ENCODE data around the gene TOE1.
"Not testable (repeated sequence)": the region's sequence is repeated elsewhere in the genome, so short reads cannot be mapped to it uniquely, and the experiment has no call there.

Gene TOE1

DNA sequence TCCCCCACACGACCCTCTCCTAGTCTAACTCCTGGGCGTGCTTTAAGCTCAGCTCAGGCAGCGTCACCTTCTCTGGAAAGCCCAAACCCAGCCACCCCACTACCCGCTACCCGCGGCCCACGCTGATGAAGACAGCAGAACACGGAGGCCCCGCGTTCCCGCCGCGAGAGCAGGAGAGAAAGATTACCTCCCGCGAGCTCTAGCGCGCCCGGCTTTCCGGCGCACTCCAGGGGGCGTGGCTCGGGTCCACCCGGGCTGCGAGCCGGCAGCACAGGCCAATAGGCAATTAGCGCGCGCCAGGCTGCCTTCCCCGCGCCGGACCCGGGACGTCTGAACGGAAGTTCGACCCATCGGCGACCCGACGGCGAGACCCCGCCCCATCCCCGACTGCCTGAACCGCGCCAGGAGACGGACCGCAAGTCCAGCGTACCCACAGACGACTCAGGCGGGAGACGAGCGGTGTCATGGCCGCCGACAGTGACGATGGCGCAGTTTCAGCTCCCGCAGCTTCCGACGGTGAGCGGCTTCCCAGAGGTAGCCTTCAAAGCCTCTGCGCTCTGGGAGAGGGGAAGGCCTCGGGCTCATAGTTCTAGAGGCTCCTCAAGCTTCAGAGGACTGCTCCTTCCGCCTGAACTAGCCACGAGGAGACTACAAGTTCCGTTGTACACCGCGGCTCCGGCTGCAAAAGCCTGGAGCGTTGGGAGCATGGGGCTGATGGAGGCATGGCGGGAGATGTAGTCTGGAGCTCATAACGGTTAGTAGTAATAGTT, at the start of gene TOE1, which contains the start of gene MUTYH:
TOE1 (plus strand) TSS at position 382 of the 770 bp plus-strand sequence; CDS start at position 465, 83 bp downstream.
MUTYH (minus strand) TSS at position 652 of the 770 bp plus-strand sequence. CDS start 5,935 bp downstream, outside the sequence.
- Histone ChIP-seq H3K36me3 (ENCODE audit: control insufficient read depth, insufficient read depth, low read length) (peaks cover 45% of the 10 kb centered on the region), H3K4me3 (ENCODE audit: low read depth, low read length) (peak within 1 kb of the TSS; percentile 95), H3K27ac (ENCODE audit: low read depth, low read length) (peak within 1 kb of the TSS; percentile 99)

DNA sequence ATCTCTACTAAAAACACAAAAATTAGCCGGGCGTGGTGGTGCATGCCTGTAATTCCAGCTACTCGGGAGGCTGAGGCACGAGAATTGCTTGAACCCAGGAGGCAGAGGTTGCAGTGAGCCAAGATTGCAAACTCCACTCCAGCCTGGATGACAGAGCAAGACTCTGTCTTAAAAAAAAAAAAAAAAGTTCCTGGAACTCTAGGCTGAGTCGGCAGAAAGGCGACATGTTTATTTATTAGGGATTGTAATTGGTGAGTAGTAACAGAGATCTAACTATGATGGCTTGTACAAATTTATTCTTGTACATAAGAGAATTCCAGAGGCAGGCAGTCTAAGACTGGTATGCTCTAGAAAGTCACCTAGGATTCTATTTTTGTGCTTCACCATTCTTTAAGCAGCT, 49.0 kb upstream of the TOE1 start:
- H3K9me3 ChIP-seq (ENCODE audit: control insufficient read depth, insufficient read depth, low read length); H3K27ac ChIP-seq (ENCODE audit: low read depth, low read length); H3K36me3 ChIP-seq (ENCODE audit: control insufficient read depth, insufficient read depth, low read length); H3K9ac ChIP-seq (ENCODE audit: low read depth, low read length); H3K4me3 ChIP-seq (ENCODE audit: low read depth, low read length); H3K4me1 ChIP-seq (ENCODE audit: control insufficient read depth, insufficient read depth, low read length); H3K27me3 ChIP-seq (ENCODE audit: control insufficient read depth, insufficient read depth, low read length): not testable (repeated sequence)

More for the DNA sequence above, at the start of gene TOE1, which contains the start of gene MUTYH:
- H3K9ac ChIP-seq (ENCODE audit: low read depth, low read length), result peak within 1 kb of the TSS; percentile 99
- H3K9me3 ChIP-seq (ENCODE audit: control insufficient read depth, insufficient read depth, low read length), result no peaks in the 10 kb centered on the region
- H3K4me1 ChIP-seq (ENCODE audit: control insufficient read depth, insufficient read depth, low read length), result peaks cover 8% of the 10 kb centered on the region
- H3K27me3 ChIP-seq (ENCODE audit: control insufficient read depth, insufficient read depth, low read length), result no peaks in the 10 kb centered on the region

DNA sequence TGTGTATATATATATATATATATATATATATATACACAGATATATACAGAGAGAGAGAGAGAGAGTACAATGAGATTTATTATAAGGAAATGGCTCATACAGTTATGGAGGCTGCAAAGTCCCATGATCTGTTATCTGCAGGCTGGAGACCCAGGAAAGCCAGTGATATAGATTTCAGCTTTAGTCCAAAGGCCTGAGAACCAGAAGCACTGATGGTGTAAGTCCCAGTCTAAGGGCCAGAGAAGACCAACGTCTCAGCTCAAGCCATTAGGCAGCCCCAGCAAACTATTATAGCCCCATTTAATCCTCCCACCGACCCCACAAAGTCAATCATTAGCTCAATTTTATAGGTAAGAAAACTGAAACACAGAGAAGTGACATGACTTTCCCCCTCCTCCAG, 48.3 kb upstream of the TOE1 start:
- Histone ChIP-seq H3K36me3 (ENCODE audit: control insufficient read depth, insufficient read depth, low read length) (no peaks in the 10 kb centered on the region), H3K9ac (ENCODE audit: low read depth, low read length) (no peak overlapping the region)

DNA sequence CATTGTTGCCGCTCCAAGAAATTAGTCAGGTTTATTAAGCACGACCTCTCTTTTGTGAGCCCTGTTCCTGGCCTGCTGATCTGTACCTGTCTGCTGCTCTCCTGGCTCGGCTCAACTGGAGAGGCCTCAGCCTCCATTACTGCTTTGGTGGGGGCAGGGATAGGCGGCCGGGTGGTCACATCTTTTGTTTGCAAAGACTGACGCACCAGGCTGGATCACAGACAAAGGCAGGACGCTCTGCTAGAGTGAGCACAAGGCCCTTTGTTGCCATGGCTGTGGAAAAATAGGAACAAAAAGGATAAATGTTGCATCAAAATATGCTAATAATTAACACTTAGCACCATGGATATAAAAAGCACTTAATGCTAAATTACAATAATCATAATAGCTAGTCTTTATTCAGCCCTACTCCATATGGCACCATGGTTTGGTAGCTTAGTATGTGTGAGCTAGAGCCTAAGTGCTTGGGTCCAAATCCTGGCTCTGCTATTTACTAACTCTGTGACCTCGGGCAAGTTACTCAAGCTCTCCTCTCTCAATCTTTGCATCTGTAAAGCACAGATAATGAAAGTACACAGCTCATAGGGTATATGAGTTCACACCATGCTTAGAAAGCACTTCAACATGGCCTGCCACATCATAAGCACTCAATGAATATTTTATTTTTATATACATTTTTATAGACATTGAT, 42.2 kb upstream of the TOE1 start:
- no peaks in the 10 kb centered on the region for H3K9me3 ChIP-seq (ENCODE audit: control insufficient read depth, insufficient read depth, low read length)

More for the DNA sequence above, 48.3 kb upstream of the TOE1 start:
- Histone ChIP-seq H3K27me3 (ENCODE audit: control insufficient read depth, insufficient read depth, low read length) (no peaks in the 10 kb centered on the region), H3K4me1 (ENCODE audit: control insufficient read depth, insufficient read depth, low read length) (no peaks in the 10 kb centered on the region), H3K27ac (ENCODE audit: low read depth, low read length) (no peak overlapping the region), H3K9me3 (ENCODE audit: control insufficient read depth, insufficient read depth, low read length) (no peaks in the 10 kb centered on the region), H3K4me3 (ENCODE audit: low read depth, low read length) (no peak overlapping the region)

DNA sequence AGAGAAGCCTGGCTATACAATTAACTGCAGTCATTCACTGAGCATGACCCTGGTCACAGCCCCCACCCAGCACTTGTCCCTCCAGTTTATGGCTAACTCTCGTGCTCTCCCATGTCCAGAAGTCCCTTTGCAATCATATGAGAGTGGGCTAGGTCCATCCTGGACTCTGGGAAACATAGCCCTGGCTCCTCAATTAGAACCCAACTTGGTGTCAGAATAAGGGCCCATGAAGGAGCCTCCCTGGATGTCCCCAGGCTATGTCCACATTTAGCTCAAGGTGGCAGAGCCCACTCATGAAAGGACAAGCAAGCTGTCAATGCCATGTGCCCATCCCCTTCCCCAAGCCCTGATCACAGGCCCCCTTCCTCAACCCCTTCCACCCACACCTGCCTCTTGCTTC, 40.7 kb upstream of the TOE1 start:
- Histone ChIP-seq H3K36me3 (ENCODE audit: control insufficient read depth, insufficient read depth, low read length) (no peaks in the 10 kb centered on the region), H3K27me3 (ENCODE audit: control insufficient read depth, insufficient read depth, low read length) (no peaks in the 10 kb centered on the region), H3K27ac (ENCODE audit: low read depth, low read length) (no peak overlapping the region), H3K4me1 (ENCODE audit: control insufficient read depth, insufficient read depth, low read length) (peaks cover 8% of the 10 kb centered on the region), H3K9ac (ENCODE audit: low read depth, low read length) (no peak overlapping the region), H3K9me3 (ENCODE audit: control insufficient read depth, insufficient read depth, low read length) (no peaks in the 10 kb centered on the region), H3K4me3 (ENCODE audit: low read depth, low read length) (no peak overlapping the region)

More for the DNA sequence above, 42.2 kb upstream of the TOE1 start:
- H3K9ac ChIP-seq (ENCODE audit: low read depth, low read length), result no peak overlapping the region
- H3K36me3 ChIP-seq (ENCODE audit: control insufficient read depth, insufficient read depth, low read length), result no peaks in the 10 kb centered on the region
- H3K27me3 ChIP-seq (ENCODE audit: control insufficient read depth, insufficient read depth, low read length), result no peaks in the 10 kb centered on the region
- no peak overlapping the region for H3K4me3 ChIP-seq (ENCODE audit: low read depth, low read length)
- H3K27ac ChIP-seq (ENCODE audit: low read depth, low read length), result no peak overlapping the region
- H3K4me1 ChIP-seq (ENCODE audit: control insufficient read depth, insufficient read depth, low read length), result peaks cover 7% of the 10 kb centered on the region; the same call in 1 of the 2 replicates

DNA sequence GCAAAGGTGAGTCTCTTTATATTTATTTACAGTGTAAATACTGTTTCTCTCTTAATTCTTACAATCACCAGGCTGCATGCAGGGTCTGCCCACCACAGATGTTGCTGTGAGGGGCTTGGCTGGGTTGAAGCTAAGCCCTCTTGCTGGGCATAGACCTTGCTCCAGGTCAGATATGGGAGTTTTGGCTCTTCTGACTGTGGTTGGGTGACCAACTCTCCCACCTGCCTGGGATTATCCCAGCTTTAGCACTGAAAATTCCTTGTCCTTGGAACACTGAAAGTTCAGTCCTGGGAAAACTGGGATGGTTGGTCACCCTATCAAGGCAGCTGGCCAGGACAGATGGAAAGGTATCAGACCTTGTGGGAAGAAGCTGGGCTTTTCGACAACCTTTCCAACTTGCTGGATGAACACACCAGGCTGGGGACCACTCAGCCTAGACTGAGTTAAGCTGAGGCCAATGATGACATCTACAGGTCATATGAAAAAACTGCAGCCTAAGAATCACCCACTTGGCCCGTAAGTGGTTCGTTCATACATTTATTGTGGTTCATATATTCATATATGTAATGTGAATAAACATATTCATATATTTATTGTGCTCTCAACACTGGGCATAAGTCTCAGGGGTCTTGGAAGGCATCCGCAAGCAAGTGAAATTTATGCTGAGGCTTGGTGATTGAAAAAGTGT, 39.8 kb upstream of the TOE1 start:
- no peak overlapping the region for H3K4me3 ChIP-seq (ENCODE audit: low read depth, low read length)
- no peaks in the 10 kb centered on the region for H3K36me3 ChIP-seq (ENCODE audit: control insufficient read depth, insufficient read depth, low read length)
- no peaks in the 10 kb centered on the region for H3K27me3 ChIP-seq (ENCODE audit: control insufficient read depth, insufficient read depth, low read length)
- no peak overlapping the region for H3K9ac ChIP-seq (ENCODE audit: low read depth, low read length)
- H3K4me1 ChIP-seq (ENCODE audit: control insufficient read depth, insufficient read depth, low read length), result peaks cover 17% of the 10 kb centered on the region
- no peaks in the 10 kb centered on the region for H3K9me3 ChIP-seq (ENCODE audit: control insufficient read depth, insufficient read depth, low read length)
- no peak overlapping the region for H3K27ac ChIP-seq (ENCODE audit: low read depth, low read length)

DNA sequence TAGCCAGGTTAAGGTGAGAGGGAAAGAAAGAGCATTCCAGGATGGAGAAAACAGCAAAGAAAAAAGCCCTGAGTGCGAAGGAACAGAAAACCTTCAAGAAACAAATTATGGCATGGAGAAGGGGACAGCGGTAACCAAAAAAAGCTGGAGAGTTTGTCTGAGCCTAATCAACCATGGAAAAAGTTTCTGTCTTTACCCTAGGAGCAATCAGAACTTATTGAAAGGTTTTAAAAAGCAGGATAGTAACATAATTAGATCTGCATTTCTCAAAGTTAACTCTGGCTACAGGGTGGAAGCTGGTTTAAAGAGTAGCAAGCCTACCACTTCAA, 39.3 kb upstream of the TOE1 start:
- Histone ChIP-seq H3K4me1 (ENCODE audit: control insufficient read depth, insufficient read depth, low read length) (peaks cover 22% of the 10 kb centered on the region), H3K4me3 (ENCODE audit: low read depth, low read length) (no peak overlapping the region), H3K27me3 (ENCODE audit: control insufficient read depth, insufficient read depth, low read length) (no peaks in the 10 kb centered on the region), H3K27ac (ENCODE audit: low read depth, low read length) (no peak overlapping the region), H3K36me3 (ENCODE audit: control insufficient read depth, insufficient read depth, low read length) (no peaks in the 10 kb centered on the region), H3K9me3 (ENCODE audit: control insufficient read depth, insufficient read depth, low read length) (no peaks in the 10 kb centered on the region), H3K9ac (ENCODE audit: low read depth, low read length) (no peak overlapping the region)

DNA sequence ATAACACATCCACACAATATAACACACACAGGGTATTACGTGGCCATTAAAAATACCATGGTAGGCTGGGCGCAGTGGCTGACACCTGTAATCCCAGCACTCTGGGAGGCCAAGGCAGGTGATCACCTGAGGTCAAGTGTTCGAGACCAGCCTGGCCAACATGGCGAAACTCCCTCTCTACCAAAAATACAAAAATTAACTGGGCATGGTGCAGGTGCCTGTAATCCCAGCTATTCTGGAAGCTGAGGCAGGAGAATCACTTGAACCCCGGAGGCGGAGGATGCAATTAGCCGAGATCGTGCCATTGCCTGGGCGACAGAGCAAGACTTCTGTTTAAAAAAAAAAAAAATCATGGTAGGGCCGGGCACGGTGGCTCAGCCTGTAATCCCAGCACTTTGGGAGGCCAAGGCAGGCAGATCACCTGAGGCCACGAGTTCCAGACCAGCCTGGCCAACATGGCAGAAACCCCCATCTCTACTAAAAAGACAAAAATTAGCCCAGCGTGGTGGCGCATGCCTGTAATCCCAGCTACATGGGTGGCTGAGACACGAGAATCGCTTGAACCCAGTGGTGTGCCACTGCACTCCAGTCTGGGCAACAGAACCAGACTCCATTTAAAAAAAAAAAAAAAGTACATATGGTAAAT, 37.3 kb upstream of the TOE1 start:
- peaks cover 39% of the 10 kb centered on the region for H3K4me1 ChIP-seq (ENCODE audit: control insufficient read depth, insufficient read depth, low read length)
- no peaks in the 10 kb centered on the region for H3K27me3 ChIP-seq (ENCODE audit: control insufficient read depth, insufficient read depth, low read length)
- H3K36me3 ChIP-seq (ENCODE audit: control insufficient read depth, insufficient read depth, low read length), result no peaks in the 10 kb centered on the region
- H3K4me3 ChIP-seq (ENCODE audit: low read depth, low read length), result peak overlapping the region; percentile 74
- no peaks in the 10 kb centered on the region for H3K9me3 ChIP-seq (ENCODE audit: control insufficient read depth, insufficient read depth, low read length)
- peak overlapping the region; percentile 66 for H3K9ac ChIP-seq (ENCODE audit: low read depth, low read length)
- H3K27ac ChIP-seq (ENCODE audit: low read depth, low read length), result peak overlapping the region; percentile 88

DNA sequence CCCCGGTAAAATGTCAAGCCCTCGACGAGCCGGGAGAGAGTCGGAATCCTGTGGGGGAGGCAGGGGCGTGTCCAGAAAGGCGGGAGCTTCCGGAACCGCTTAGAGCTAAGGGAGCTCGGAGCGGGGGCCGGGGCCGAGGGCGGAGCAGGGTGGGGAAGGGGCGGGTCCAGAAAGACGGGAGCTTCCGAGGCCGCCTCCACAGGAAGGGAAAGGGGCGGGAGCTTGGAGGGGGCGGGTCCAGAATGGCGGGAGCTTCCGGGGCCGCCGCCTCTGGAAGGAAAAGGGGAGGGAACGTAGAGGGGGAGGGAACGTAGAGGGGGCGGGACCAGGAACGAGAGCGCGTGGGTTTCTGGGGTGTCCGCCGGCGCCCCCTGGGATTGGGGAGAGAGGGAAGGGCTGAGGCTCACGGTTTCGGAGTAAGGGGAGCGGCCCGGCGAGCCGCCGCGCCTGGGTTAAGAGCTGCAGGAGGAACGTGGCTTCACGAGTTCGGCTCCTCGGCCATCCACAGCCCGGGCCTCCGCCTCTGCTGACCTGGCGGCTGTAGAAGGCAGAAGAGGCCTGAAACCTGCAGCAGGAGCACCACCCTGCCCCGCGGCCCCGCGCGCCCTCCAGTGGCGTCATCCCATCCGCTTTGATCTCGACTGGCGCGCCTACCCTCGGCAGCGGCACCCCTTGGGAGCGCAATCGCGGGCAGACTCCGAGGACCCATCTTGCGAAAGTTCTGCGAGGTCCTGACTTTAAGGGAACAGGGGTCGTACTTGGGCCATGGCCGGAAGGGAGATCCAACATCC, 36.3 kb upstream of the TOE1 start:
- Histone ChIP-seq H3K27ac (ENCODE audit: low read depth, low read length) (peak overlapping the region; percentile 92), H3K9me3 (ENCODE audit: control insufficient read depth, insufficient read depth, low read length) (no peaks in the 10 kb centered on the region), H3K4me1 (ENCODE audit: control insufficient read depth, insufficient read depth, low read length) (peaks cover 34% of the 10 kb centered on the region), H3K4me3 (ENCODE audit: low read depth, low read length) (peak overlapping the region; percentile 82), H3K27me3 (ENCODE audit: control insufficient read depth, insufficient read depth, low read length) (no peaks in the 10 kb centered on the region), H3K36me3 (ENCODE audit: control insufficient read depth, insufficient read depth, low read length) (no peaks in the 10 kb centered on the region), H3K9ac (ENCODE audit: low read depth, low read length) (peak overlapping the region; percentile 93)

Measured in HUES48 (cell line).